WTC11 (cell line): ENCODE results near the gene FBRSL1. TPM values are rescaled to one million over a fixed set of nuclear protein-coding genes. Genes with fewer than 3 reads are reported as not detected.

Experiments used
- ATAC-seq: fragments of 200-7000 bp; cut with Tn5 transposase; 2 replicates; pipeline ENCODE4 v1.10.0; 2021; ENCODE audit warnings: mild to moderate bottlenecking, moderate library complexity
- CTCF ChIA-PET: fragments of 300-600 bp; sonication (Branson Sonifier 250); formaldehyde crosslinking; loops from one replicate; lab custom pipeline; 2021; ENCODE audit warnings: antibody characterized with exemption; lab: Charles Lee
- POLR2A ChIA-PET: fragments of 350-600 bp; sonication (Branson Sonifier 250); formaldehyde crosslinking; loops from one replicate; lab custom pipeline; 2021; ENCODE audit warnings: antibody characterized with exemption; lab: Charles Lee
- DNase-seq: peaks from one replicate; pipeline ENCODE4 v3.0.0; 2021; ENCODE audit warnings: low spot score
- H3K27ac Mint-ChIP-seq: 2 replicates; pipeline ENCODE4 v1.8.0; 2021; ENCODE audit warnings: mixed read lengths
- H3K27me3 Mint-ChIP-seq: 2 replicates; pipeline ENCODE4 v1.8.0; 2021; ENCODE audit warnings: low read depth, mild to moderate bottlenecking, moderate library complexity, mixed read lengths
- H3K36me3 Mint-ChIP-seq: 2 replicates; pipeline ENCODE4 v1.8.0; 2021; ENCODE audit warnings: mixed read lengths
- H3K4me1 Mint-ChIP-seq: 2 replicates; pipeline ENCODE4 v1.8.0; 2022; ENCODE audit warnings: mixed read lengths
- H3K4me3 Mint-ChIP-seq: 2 replicates; pipeline ENCODE4 v1.8.0; 2021; ENCODE audit warnings: mild to moderate bottlenecking, moderate library complexity, mixed read lengths
- H3K9me3 Mint-ChIP-seq: 2 replicates; pipeline ENCODE4 v1.8.0; 2021; ENCODE audit warnings: mixed read lengths
- AR ChIP-seq: fragments of 250-450 bp; sonication (Bioruptor Pico); IDR thresholded peaks from 2 replicates; pipeline ENCODE4 v1.9.0; 2021; ENCODE audit warnings: mild to moderate bottlenecking
- ATF2 ChIP-seq: sonication (generic); formaldehyde crosslinking; IDR thresholded peaks from 2 replicates; pipeline ENCODE4 v1.8.1; 2022; ENCODE audit warnings: low read depth, missing genetic modification reagents, borderline replicate concordance
- ATF3 ChIP-seq: sonication (generic); formaldehyde crosslinking; conservative IDR thresholded peaks from 2 replicates; pipeline ENCODE4 v1.8.1; 2022; ENCODE audit warnings: mild to moderate bottlenecking, missing genetic modification reagents
- E2F5 ChIP-seq: sonication (generic); formaldehyde crosslinking; IDR thresholded peaks from 2 replicates; pipeline ENCODE4 v1.8.1; 2022; ENCODE audit warnings: mild to moderate bottlenecking, moderate library complexity, missing genetic modification reagents
- FOXJ3 ChIP-seq: sonication (generic); formaldehyde crosslinking; IDR thresholded peaks from 2 replicates; pipeline ENCODE4 v1.9.0; 2021; ENCODE audit warnings: missing genetic modification reagents, mild to moderate bottlenecking, borderline replicate concordance
- HMGA2 ChIP-seq: fragments of 250-450 bp; sonication (Bioruptor Pico); IDR thresholded peaks from 2 replicates; pipeline ENCODE4 v1.4.0; 2021; ENCODE audit warnings: mild to moderate bottlenecking, moderate library complexity
- IRF2 ChIP-seq: sonication (generic); formaldehyde crosslinking; IDR thresholded peaks from 2 replicates; pipeline ENCODE4 v1.8.0; 2022; ENCODE audit warnings: low read depth, missing genetic modification reagents, borderline replicate concordance
- MYBL2 ChIP-seq: sonication (generic); formaldehyde crosslinking; IDR thresholded peaks from 2 replicates; pipeline ENCODE4 v1.8.1; 2023; ENCODE audit warnings: mild to moderate bottlenecking, moderate library complexity, missing genetic modification reagents
- NFE2L1 ChIP-seq: sonication (generic); formaldehyde crosslinking; IDR thresholded peaks from 2 replicates; pipeline ENCODE4 v1.8.1; 2023; ENCODE audit warnings: missing genetic modification reagents
- NFYB ChIP-seq: sonication (generic); formaldehyde crosslinking; conservative IDR thresholded peaks from 2 replicates; pipeline ENCODE4 v1.8.0; 2022; ENCODE audit warnings: low read depth, missing genetic modification reagents
- RELA ChIP-seq: sonication (generic); formaldehyde crosslinking; IDR thresholded peaks from 2 replicates; pipeline ENCODE4 v1.8.1; 2022; ENCODE audit warnings: missing genetic modification reagents, mild to moderate bottlenecking, borderline replicate concordance
- RORB ChIP-seq: fragments of 250-450 bp; sonication (Bioruptor Pico); IDR thresholded peaks from 2 replicates; pipeline ENCODE4 v1.9.0; 2021; ENCODE audit warnings: mild to moderate bottlenecking
- USF1 ChIP-seq: sonication (generic); formaldehyde crosslinking; IDR thresholded peaks from 2 replicates; pipeline ENCODE4 v1.8.0; 2022; ENCODE audit warnings: mild to moderate bottlenecking, missing genetic modification reagents
- ZNF121 ChIP-seq: sonication (generic); formaldehyde crosslinking; IDR thresholded peaks from 2 replicates; pipeline ENCODE4 v1.8.0; 2023; ENCODE audit warnings: missing genetic modification reagents
- ZNF138 ChIP-seq: sonication (generic); formaldehyde crosslinking; conservative IDR thresholded peaks from 2 replicates; pipeline ENCODE4 v1.8.1; 2022; ENCODE audit warnings: mild to moderate bottlenecking, moderate library complexity, missing genetic modification reagents
- ZNF281 ChIP-seq: sonication (generic); formaldehyde crosslinking; IDR thresholded peaks from 2 replicates; pipeline ENCODE4 v1.8.0; 2023; ENCODE audit warnings: mild to moderate bottlenecking, missing genetic modification reagents
- ZNF532 ChIP-seq: fragments of 250-450 bp; sonication (Bioruptor Pico); IDR thresholded peaks from 2 replicates; pipeline ENCODE4 v1.9.0; 2021; ENCODE audit warnings: mild to moderate bottlenecking, borderline replicate concordance
- total RNA-seq: library from RNA; stranded (reverse); gene quantifications from 3 replicates; pipeline ENCODE4 v1.2.3, GENCODE V29; 2021

FBRSL1 gene
- total RNA-seq, 1 experiment from 2014 or later = 129 TPM

GRCh38 chr12:132501204-132501940 lies 11.4 kb downstream of the FBRSL1 start (continued):
- no peak for TF ChIP-seq ZNF138 (CRISPR knock-in tag)
- TF ChIP-seq ZNF532 = no peak

- DNase-seq (peak; percentile 69), ATAC-seq (peak; percentile 79)
- peaks cover 23% of the 10 kb centered on the region for H3K4me1 Mint-ChIP-seq
- H3K36me3 Mint-ChIP-seq = no peaks in the 10 kb centered on the region
- TF ChIP-seq RORB (CRISPR knock-in tag) (no peak), RELA (CRISPR knock-in tag) (no peak), FOXJ3 (CRISPR knock-in tag) (no peak), AR (CRISPR knock-in tag) (no peak), ATF2 (CRISPR knock-in tag) (no peak), NFE2L1 (CRISPR knock-in tag) (no peak), ATF3 (no peak), IRF2 (CRISPR knock-in tag) (no peak), MYBL2 (CRISPR knock-in tag) (no peak), HMGA2 (CRISPR knock-in tag) (no peak)
- H3K4me3 Mint-ChIP-seq = no peak overlapping the region
- no peaks in the 10 kb centered on the region for H3K27me3 Mint-ChIP-seq
- ChIA-PET POLR2A (interaction anchor here (0.9 kb wide), 1 partner anchor 20 kb away, joined by 3 read pairs; no protein-coding TSS in a partner anchor), CTCF (interaction anchor here (0.7 to 4.2 kb wide), 10 partner anchors 13 to 387 kb away, joined by 3 to 24 read pairs (median 7); no protein-coding TSS in a partner anchor)
- peak overlapping the region; percentile 93 for H3K27ac Mint-ChIP-seq
- no peaks in the 10 kb centered on the region for H3K9me3 Mint-ChIP-seq
Observed at GRCh38 chr12:132502149-132502881, 12.4 kb downstream of the FBRSL1 start.

- no peaks in the 10 kb centered on the region for H3K9me3 Mint-ChIP-seq
- ChIA-PET POLR2A (interaction anchor here (0.9 kb wide), 1 partner anchor 20 kb away, joined by 3 read pairs; no protein-coding TSS in a partner anchor), CTCF (interaction anchor here (0.7 to 4.2 kb wide), 12 partner anchors 12 to 387 kb away, joined by 3 to 24 read pairs (median 5); no protein-coding TSS in a partner anchor)
- no peaks in the 10 kb centered on the region for H3K36me3 Mint-ChIP-seq
- peak; percentile 7; the same call in 1 of the 2 replicates for ATAC-seq
- DNase-seq = no peak
- no peak overlapping the region for H3K4me3 Mint-ChIP-seq
- peaks cover 24% of the 10 kb centered on the region for H3K4me1 Mint-ChIP-seq
- H3K27me3 Mint-ChIP-seq = no peaks in the 10 kb centered on the region
- H3K27ac Mint-ChIP-seq = no peak overlapping the region
- TF ChIP-seq E2F5 (CRISPR knock-in tag) (no peak), ZNF121 (CRISPR knock-in tag) (no peak), ATF3 (no peak), USF1 (CRISPR knock-in tag) (no peak), ZNF281 (CRISPR knock-in tag) (no peak), NFYB (CRISPR knock-in tag) (no peak)
Observed at GRCh38 chr12:132502882-132503193, 12.9 kb downstream of the FBRSL1 start.
